Fibroblast of the aortic adventitia (primary cell): ENCODE data around the gene YOD1. TPM values are rescaled to one million over a fixed set of nuclear protein-coding genes. Genes with fewer than 3 reads are reported as not detected.

ENCODE experiments used
- DNase-seq: peaks from one replicate; pipeline ENCODE4 v3.0.0-alpha.2; 2010; ENCODE audit warnings: low read depth
- H3K4me3 ChIP-seq: 2 replicates; pipeline ENCODE4 v1.5.1; 2011; ENCODE audit warnings: low read depth, mild to moderate bottlenecking, control low read depth, low read length, moderate library complexity
- CTCF ChIP-seq: IDR thresholded peaks from 2 replicates; pipeline ENCODE4 v1.5.1; 2011; ENCODE audit warnings: mild to moderate bottlenecking, low read length, control low read depth, inconsistent platforms; ENCODE audit not compliant: insufficient read depth
- total RNA-seq: library from RNA; depleted of rRNA; stranded (reverse); fragments of >200 nt; gene quantifications from 2 replicates; pipeline ENCODE4 v1.2.3, GENCODE V29; 2012; ENCODE audit warnings: low replicate concordance

Gene YOD1
- total RNA-seq, 1 donor, result 10.1 TPM

GRCh38 chr1:207063014-207063413 lies 12.0 kb upstream of the YOD1 start:
- DNase-seq, result no peak
- TF ChIP-seq CTCF, result no peak
- no peak overlapping the region for H3K4me3 ChIP-seq

- TF ChIP-seq CTCF, result no peak
- no peak for DNase-seq
- H3K4me3 ChIP-seq, result no peak overlapping the region
Measured at GRCh38 chr1:207062058-207062457, 11.1 kb upstream of the YOD1 start.

- H3K4me3 ChIP-seq, result no peak overlapping the region
- no peak for DNase-seq
- TF ChIP-seq CTCF, result no peak
Measured at GRCh38 chr1:207060596-207060995, 9.6 kb upstream of the YOD1 start.

- no peak overlapping the region for H3K4me3 ChIP-seq
- no peak for TF ChIP-seq CTCF
- DNase-seq, result no peak
Measured at GRCh38 chr1:207059881-207060280, 8.9 kb upstream of the YOD1 start.

- TF ChIP-seq CTCF, result no peak
- DNase-seq, result no peak
- H3K4me3 ChIP-seq, result no peak overlapping the region
Measured at GRCh38 chr1:207058878-207059867, 8.2 kb upstream of the YOD1 start.

- no peak for TF ChIP-seq CTCF
- no peak for DNase-seq
Measured at GRCh38 chr1:207058252-207058651, 7.2 kb upstream of the YOD1 start.

GRCh38 chr1:207056673-207057072 lies 5.7 kb upstream of the YOD1 start:
- H3K4me3 ChIP-seq, result no peak overlapping the region
- DNase-seq, result no peak
- TF ChIP-seq CTCF, result no peak

More at GRCh38 chr1:207058252-207058651, 7.2 kb upstream of the YOD1 start:
- H3K4me3 ChIP-seq, result no peak overlapping the region
